K562 (cell line): ENCODE results near the gene TLNRD1. TPM values are rescaled to one million over a fixed set of nuclear protein-coding genes. Genes with fewer than 3 reads are reported as not detected.

Experiments
- ARID3A ChIP-seq: IDR thresholded peaks from 2 replicates; pipeline ENCODE4 v1.6.1; 2012; ENCODE audit warnings: low read depth, low read length, improper control_type of control experiment, borderline replicate concordance
- ATF6 ChIP-seq: sonication (generic); formaldehyde crosslinking; IDR thresholded peaks from 2 replicates; pipeline ENCODE4 v1.4.0; 2020; ENCODE audit warnings: mild to moderate bottlenecking, missing genetic modification reagents
- DACH1 ChIP-seq: fragments of 450-650 bp; IDR thresholded peaks from 2 replicates; pipeline ENCODE4 v1.6.1; 2018; ENCODE audit not compliant: partially characterized antibody
- E4F1 ChIP-seq: fragments of 250-450 bp; sonication (Bioruptor Pico); IDR thresholded peaks from 2 replicates; pipeline ENCODE4 v1.5.0; 2021; ENCODE audit warnings: mild to moderate bottlenecking, borderline replicate concordance
- KDM5B ChIP-seq: fragments of 200-600 bp; sonication (generic); IDR thresholded peaks from 2 replicates; pipeline ENCODE4 v1.6.1; 2012; ENCODE audit warnings: low read depth, mild to moderate bottlenecking, moderate library complexity, low read length, control low read depth, inconsistent platforms; ENCODE audit not compliant: insufficient replicate concordance
- MLX ChIP-seq, 2 experiments: fragments of 450-650 bp in 1 of 2; sonication (generic) in 1 of 2; formaldehyde crosslinking; conservative IDR thresholded peaks; 2 replicates each; pipeline versions ENCODE4 v1.4.0 to v1.8.1; 2020 to 2022; ENCODE audit warnings: mild to moderate bottlenecking in 1 of 2, missing genetic modification reagents in 1 of 2
- MYNN ChIP-seq, 2 experiments: sonication (generic); formaldehyde crosslinking in 1 of 2; IDR thresholded peaks; 2 replicates each; pipeline versions ENCODE4 v1.5.0 to v1.6.1; 2016 to 2020; ENCODE audit warnings: antibody characterized with exemption in 1 of 2, missing genetic modification reagents in 1 of 2
- RFX1 ChIP-seq: fragments of 450-650 bp; IDR thresholded peaks from 2 replicates; pipeline ENCODE4 v1.6.1; 2016; ENCODE audit warnings: mild to moderate bottlenecking, moderate library complexity
- SAP30 ChIP-seq: fragments of 200-600 bp; sonication (generic); IDR thresholded peaks from 2 replicates; pipeline ENCODE4 v1.6.1; 2012; ENCODE audit warnings: borderline replicate concordance, low read depth, mild to moderate bottlenecking, moderate library complexity, low read length, control low read depth, inconsistent platforms; ENCODE audit not compliant: insufficient read depth, poor library complexity, severe bottlenecking
- SMAD3 ChIP-seq: fragments of 450-650 bp; formaldehyde crosslinking; conservative IDR thresholded peaks from 2 replicates; pipeline ENCODE4 v1.4.0; 2020; ENCODE audit warnings: mild to moderate bottlenecking
- ZBTB17 ChIP-seq: fragments of 450-650 bp; formaldehyde crosslinking; IDR thresholded peaks from 2 replicates; pipeline ENCODE4 v1.4.0; 2020; ENCODE audit warnings: mild to moderate bottlenecking
- ZBTB2 ChIP-seq: fragments of 450-650 bp; IDR thresholded peaks from 2 replicates; pipeline ENCODE4 v1.6.1; 2016; ENCODE audit warnings: antibody characterized with exemption
- ZNF561 ChIP-seq: fragments of 450-650 bp; formaldehyde crosslinking; conservative IDR thresholded peaks from 2 replicates; pipeline ENCODE4 v1.4.0; 2020; ENCODE audit warnings: mild to moderate bottlenecking, moderate library complexity
- polyA plus RNA-seq, 8 experiments: library from polyadenylated mRNA; depleted of rRNA in 4 of 8; stranded (reverse) in 5 of 8; unstranded in 3 of 8; fragments of >200 nt; fragmentation: Nextera tagmentation in 2 of 8; fragmentation: Illumina TruSeq in 1 of 8; extraction: Ambion mirVana in 2 of 8; extraction: Trizol in 1 of 8; gene quantifications; 2 replicates each; pipeline versions ENCODE4 v1.2.1 to v1.2.3, GENCODE V29; 2011 to 2014; ENCODE audit warnings: inconsistent platforms in 1 of 8, missing spikeins in 1 of 8
- total RNA-seq, 7 experiments: library from RNA; depleted of rRNA in 6 of 7; stranded (reverse); fragments of >200 nt in 6 of 7; fragmentation: Illumina TruSeq in 2 of 7; extraction: Trizol in 2 of 7; gene quantifications; 2 replicates each; pipeline versions ENCODE4 v1.2.1 to v1.2.3, GENCODE V29; 2011 to 2021; ENCODE audit warnings: low replicate concordance in 1 of 7

The TLNRD1 gene
- total and polyA plus RNA-seq, 9 of the 15 experiments (the other 6 are each of a cell fraction or from before 2014, with no cell fraction given) = 1.1 to 33.1 (median 5.7) TPM

GRCh38 chr15:81001152-81002008 lies 657 bp downstream of the TLNRD1 start (continued):
- no peak for TF ChIP-seq E4F1 (CRISPR knock-in tag)
- TF ChIP-seq ZNF561 (CRISPR knock-in tag) = no peak
- no peak for TF ChIP-seq DACH1
- TF ChIP-seq ARID3A = no peak
- no peak for TF ChIP-seq MYNN (IDR thresholded peaks at IDR 0.05)
- TF ChIP-seq MYNN (CRISPR knock-in tag; IDR thresholded peaks at IDR 0.05) = no peak
- TF ChIP-seq RFX1 = no peak
- TF ChIP-seq ZBTB2 = no peak
- no peak for TF ChIP-seq MLX (CRISPR knock-in tag; conservative IDR thresholded peaks at IDR 0.05)
- no peak for TF ChIP-seq ATF6 (CRISPR knock-in tag)
- peak; percentile 39 for TF ChIP-seq SAP30
- TF ChIP-seq SMAD3 (CRISPR knock-in tag) = no peak
- TF ChIP-seq ZBTB17 (CRISPR knock-in tag) = 0 out of 2 replicates have a peak, but pooled peaks have one; percentile 28
- TF ChIP-seq KDM5B = no peak
